ENCODE data around the gene DMD. TPM values are rescaled to one million over a fixed set of nuclear protein-coding genes. Genes with fewer than 3 reads are reported as not detected.

Gene DMD
- polyA plus RNA-seq, 1 donor from 2014 or later, result 21.6 TPM

- Histone ChIP-seq H3K9me3 (ENCODE audit: low read length) (no peaks in the 10 kb centered on the region), H3K27me3 (ENCODE audit: insufficient read depth, low read depth, low read length) (no peaks in the 10 kb centered on the region), H3K27ac (ENCODE audit: low read length) (no peak overlapping the region), H4K20me1 (ENCODE audit: insufficient read depth) (no peaks in the 10 kb centered on the region), H3K79me2 (replicated peaks; ENCODE audit: insufficient read depth, low read length) (no peaks in the 10 kb centered on the region), H3K9me2 (ENCODE audit: insufficient read depth, low read length) (no peaks in the 10 kb centered on the region), H3K9ac (ENCODE audit: low read length) (no peak overlapping the region), H3K36me3 (ENCODE audit: insufficient read depth, low read length) (no peaks in the 10 kb centered on the region), H3K4me2 (ENCODE audit: low read length) (no peak overlapping the region), H2AFZ (ENCODE audit: low read depth, low read length) (no peak overlapping the region), H3F3A (ENCODE audit: insufficient read depth, low read length, poor library complexity, severe bottlenecking) (no peaks in the 10 kb centered on the region), H3K4me3 (ENCODE audit: low read length) (no peak overlapping the region)
- no peak for TF ChIP-seq MXI1 (conservative IDR thresholded peaks at IDR 0.05; ENCODE audit: poor library complexity, severe bottlenecking)
- TF ChIP-seq RAD21 (conservative IDR thresholded peaks at IDR 0.05), result peak; percentile 61
- no peak for TF ChIP-seq EP300 (conservative IDR thresholded peaks at IDR 0.05; ENCODE audit: poor library complexity, severe bottlenecking)
- peak; percentile 61 for TF ChIP-seq SMC3 (conservative IDR thresholded peaks at IDR 0.05; ENCODE audit: poor library complexity)
- TF ChIP-seq POLR2AphosphoS5 (IDR thresholded peaks at IDR 0.05), result no peak
- TF ChIP-seq CTCF (IDR thresholded peaks at IDR 0.05; ENCODE audit: poor library complexity, severe bottlenecking), result peak; percentile 50
Measured at GRCh38 chrX:31658360-31658759, 1553.0 kb downstream of the DMD start.

- Histone ChIP-seq H3K4me3 (ENCODE audit: low read length) (no peak overlapping the region), H3K27ac (ENCODE audit: low read length) (no peak overlapping the region), H3K27me3 (ENCODE audit: insufficient read depth, low read depth, low read length) (no peaks in the 10 kb centered on the region), H2AFZ (ENCODE audit: low read depth, low read length) (no peak overlapping the region), H3K9me2 (ENCODE audit: insufficient read depth, low read length) (no peaks in the 10 kb centered on the region), H3K36me3 (ENCODE audit: insufficient read depth, low read length) (no peaks in the 10 kb centered on the region), H3K4me2 (ENCODE audit: low read length) (no peak overlapping the region), H3K9ac (ENCODE audit: low read length) (no peak overlapping the region), H3K79me2 (replicated peaks; ENCODE audit: insufficient read depth, low read length) (no peaks in the 10 kb centered on the region), H4K20me1 (ENCODE audit: insufficient read depth) (no peaks in the 10 kb centered on the region), H3K9me3 (ENCODE audit: low read length) (no peaks in the 10 kb centered on the region), H3F3A (ENCODE audit: insufficient read depth, low read length, poor library complexity, severe bottlenecking) (no peaks in the 10 kb centered on the region)
- TF ChIP-seq RAD21 (conservative IDR thresholded peaks at IDR 0.05) (no peak), MXI1 (conservative IDR thresholded peaks at IDR 0.05; ENCODE audit: poor library complexity, severe bottlenecking) (no peak), CTCF (IDR thresholded peaks at IDR 0.05; ENCODE audit: poor library complexity, severe bottlenecking) (no peak), REST (IDR thresholded peaks at IDR 0.05; ENCODE audit: borderline replicate concordance) (no peak), SMC3 (conservative IDR thresholded peaks at IDR 0.05; ENCODE audit: poor library complexity) (no peak), EZH2 (IDR thresholded peaks at IDR 0.05; ENCODE audit: borderline replicate concordance, insufficient read depth, low read length, poor library complexity, severe bottlenecking) (no peak), TAF1 (IDR thresholded peaks at IDR 0.05; ENCODE audit: low read depth) (no peak), EP300 (conservative IDR thresholded peaks at IDR 0.05; ENCODE audit: poor library complexity, severe bottlenecking) (no peak), POLR2AphosphoS5 (IDR thresholded peaks at IDR 0.05) (no peak)
Measured at GRCh38 chrX:31656013-31656412, 1555.3 kb downstream of the DMD start.
